GM23338 (cell line): ENCODE data around the gene GRM3.

Source experiments
- EZH2phosphoT487 ChIP-seq: fragments of 200-600 bp; sonication (generic); IDR thresholded peaks from one replicate; pipeline ENCODE4 v1.8.1; 2018; ENCODE audit warnings: antibody characterized with exemption; ENCODE audit not compliant: unreplicated experiment
- POLR2AphosphoS5 ChIP-seq: IDR thresholded peaks from 2 replicates; pipeline ENCODE4 v1.6.1; 2016; ENCODE audit warnings: antibody characterized with exemption, low read depth
- TF ChIP-seq, protein P1 (sequence below), 2 experiments: fragments of 200-600 bp in 1 of 2; sonication (generic) in 1 of 2; conservative IDR thresholded peaks; 2 replicates each; pipeline versions ENCODE4 v1.5.1 to v1.6.1; 2016 to 2017; ENCODE audit warnings: antibody characterized with exemption in 2 of 2, low read depth in 2 of 2, mild to moderate bottlenecking in 2 of 2, moderate library complexity in 1 of 2
- TF ChIP-seq, protein P2 (sequence below): IDR thresholded peaks from one replicate; pipeline ENCODE4 v1.6.1; 2018; ENCODE audit warnings: antibody characterized with exemption; ENCODE audit not compliant: unreplicated experiment

DNA sequence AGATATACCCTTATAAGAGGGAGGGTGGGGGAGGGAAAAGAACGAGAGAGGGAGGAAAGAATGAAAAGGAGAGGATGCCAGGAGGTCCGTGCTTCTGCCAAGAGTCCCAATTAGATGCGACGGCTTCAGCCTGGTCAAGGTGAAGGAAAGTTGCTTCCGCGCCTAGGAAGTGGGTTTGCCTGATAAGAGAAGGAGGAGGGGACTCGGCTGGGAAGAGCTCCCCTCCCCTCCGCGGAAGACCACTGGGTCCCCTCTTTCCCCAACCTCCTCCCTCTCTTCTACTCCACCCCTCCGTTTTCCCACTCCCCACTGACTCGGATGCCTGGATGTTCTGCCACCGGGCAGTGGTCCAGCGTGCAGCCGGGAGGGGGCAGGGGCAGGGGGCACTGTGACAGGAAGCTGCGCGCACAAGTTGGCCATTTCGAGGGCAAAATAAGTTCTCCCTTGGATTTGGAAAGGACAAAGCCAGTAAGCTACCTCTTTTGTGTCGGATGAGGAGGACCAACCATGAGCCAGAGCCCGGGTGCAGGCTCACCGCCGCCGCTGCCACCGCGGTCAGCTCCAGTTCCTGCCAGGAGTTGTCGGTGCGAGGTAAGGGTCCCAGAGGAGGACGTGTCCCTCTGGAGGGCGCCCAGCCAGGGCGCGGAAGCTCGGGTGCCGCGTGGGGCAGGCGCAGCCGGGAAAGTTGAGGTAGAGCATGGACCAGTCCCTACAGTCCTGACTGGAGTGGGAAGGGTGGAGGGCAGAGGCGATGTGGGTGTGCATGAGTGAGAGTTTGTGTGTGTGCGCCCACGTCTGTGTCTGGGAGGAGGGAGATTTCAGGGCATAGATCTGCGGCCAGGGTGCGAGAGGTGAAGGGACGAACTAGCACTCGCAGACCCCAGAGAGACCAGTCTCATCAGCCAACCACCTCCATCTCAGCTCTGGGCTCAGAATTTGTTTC lies 844 bp downstream of the GRM3 start:
- TF ChIP-seq EZH2phosphoT487: no peak
- TF ChIP-seq, protein P1, sequence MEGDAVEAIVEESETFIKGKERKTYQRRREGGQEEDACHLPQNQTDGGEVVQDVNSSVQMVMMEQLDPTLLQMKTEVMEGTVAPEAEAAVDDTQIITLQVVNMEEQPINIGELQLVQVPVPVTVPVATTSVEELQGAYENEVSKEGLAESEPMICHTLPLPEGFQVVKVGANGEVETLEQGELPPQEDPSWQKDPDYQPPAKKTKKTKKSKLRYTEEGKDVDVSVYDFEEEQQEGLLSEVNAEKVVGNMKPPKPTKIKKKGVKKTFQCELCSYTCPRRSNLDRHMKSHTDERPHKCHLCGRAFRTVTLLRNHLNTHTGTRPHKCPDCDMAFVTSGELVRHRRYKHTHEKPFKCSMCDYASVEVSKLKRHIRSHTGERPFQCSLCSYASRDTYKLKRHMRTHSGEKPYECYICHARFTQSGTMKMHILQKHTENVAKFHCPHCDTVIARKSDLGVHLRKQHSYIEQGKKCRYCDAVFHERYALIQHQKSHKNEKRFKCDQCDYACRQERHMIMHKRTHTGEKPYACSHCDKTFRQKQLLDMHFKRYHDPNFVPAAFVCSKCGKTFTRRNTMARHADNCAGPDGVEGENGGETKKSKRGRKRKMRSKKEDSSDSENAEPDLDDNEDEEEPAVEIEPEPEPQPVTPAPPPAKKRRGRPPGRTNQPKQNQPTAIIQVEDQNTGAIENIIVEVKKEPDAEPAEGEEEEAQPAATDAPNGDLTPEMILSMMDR (conservative IDR thresholded peaks at IDR 0.05; ENCODE audit: low read depth in 2 of 2): no peak; a peak in 1 of 4 replicates
- TF ChIP-seq, protein P2, sequence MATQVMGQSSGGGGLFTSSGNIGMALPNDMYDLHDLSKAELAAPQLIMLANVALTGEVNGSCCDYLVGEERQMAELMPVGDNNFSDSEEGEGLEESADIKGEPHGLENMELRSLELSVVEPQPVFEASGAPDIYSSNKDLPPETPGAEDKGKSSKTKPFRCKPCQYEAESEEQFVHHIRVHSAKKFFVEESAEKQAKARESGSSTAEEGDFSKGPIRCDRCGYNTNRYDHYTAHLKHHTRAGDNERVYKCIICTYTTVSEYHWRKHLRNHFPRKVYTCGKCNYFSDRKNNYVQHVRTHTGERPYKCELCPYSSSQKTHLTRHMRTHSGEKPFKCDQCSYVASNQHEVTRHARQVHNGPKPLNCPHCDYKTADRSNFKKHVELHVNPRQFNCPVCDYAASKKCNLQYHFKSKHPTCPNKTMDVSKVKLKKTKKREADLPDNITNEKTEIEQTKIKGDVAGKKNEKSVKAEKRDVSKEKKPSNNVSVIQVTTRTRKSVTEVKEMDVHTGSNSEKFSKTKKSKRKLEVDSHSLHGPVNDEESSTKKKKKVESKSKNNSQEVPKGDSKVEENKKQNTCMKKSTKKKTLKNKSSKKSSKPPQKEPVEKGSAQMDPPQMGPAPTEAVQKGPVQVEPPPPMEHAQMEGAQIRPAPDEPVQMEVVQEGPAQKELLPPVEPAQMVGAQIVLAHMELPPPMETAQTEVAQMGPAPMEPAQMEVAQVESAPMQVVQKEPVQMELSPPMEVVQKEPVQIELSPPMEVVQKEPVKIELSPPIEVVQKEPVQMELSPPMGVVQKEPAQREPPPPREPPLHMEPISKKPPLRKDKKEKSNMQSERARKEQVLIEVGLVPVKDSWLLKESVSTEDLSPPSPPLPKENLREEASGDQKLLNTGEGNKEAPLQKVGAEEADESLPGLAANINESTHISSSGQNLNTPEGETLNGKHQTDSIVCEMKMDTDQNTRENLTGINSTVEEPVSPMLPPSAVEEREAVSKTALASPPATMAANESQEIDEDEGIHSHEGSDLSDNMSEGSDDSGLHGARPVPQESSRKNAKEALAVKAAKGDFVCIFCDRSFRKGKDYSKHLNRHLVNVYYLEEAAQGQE: no peak
- no peak for TF ChIP-seq POLR2AphosphoS5
